IMR-90 (cell line): ENCODE measurements around the gene ROCK2. TPM values are rescaled to one million over a fixed set of nuclear protein-coding genes. Genes with fewer than 3 reads are reported as not detected.
"Not testable (repeated sequence)": the region's sequence is repeated elsewhere in the genome, so short reads cannot be mapped to it uniquely, and the experiment has no call there.

Experiments
- ATAC-seq: fragments of 200-7000 bp; cut with Tn5 transposase; 2 replicates; pipeline ENCODE4 v1.9.1; 2020; ENCODE audit warnings: low read depth, mild to moderate bottlenecking, moderate library complexity
- BruUV-seq: library from RNA; stranded (reverse); fragments of 400-500 nt; replicated peaks from 2 replicates; lab custom pipeline; 2021; lab: Mats Ljungman, UMichigan
- CTCF ChIA-PET: fragments of 300-600 bp; formaldehyde crosslinking; extraction: SDS; loops from one replicate; lab custom pipeline; 2021; ENCODE audit warnings: antibody characterized with exemption; lab: Yijun Ruan, JAX
- POLR2A ChIA-PET: fragments of 300-600 bp; sonication (Branson Sonifier 250); formaldehyde crosslinking; loops from one replicate; lab custom pipeline; 2022; ENCODE audit warnings: antibody characterized with exemption; ENCODE audit not compliant: unreplicated experiment; lab: Charles Lee
- DNase-seq: peaks from one replicate; pipeline ENCODE4 v3.0.0; 2013
- H2AFZ ChIP-seq: replicated peaks from 2 replicates; pipeline ENCODE3; 2013; ENCODE audit warnings: low read length, mild to moderate bottlenecking; ENCODE audit not compliant: poor library complexity
- H2AK5ac ChIP-seq: 2 replicates; pipeline ENCODE4 v1.6.1; 2013; ENCODE audit warnings: low read depth, low read length, inconsistent platforms
- H2AK9ac ChIP-seq: replicated peaks from 2 replicates; pipeline ENCODE3; 2013; ENCODE audit warnings: mild to moderate bottlenecking, low read depth, low read length, moderate library complexity; ENCODE audit not compliant: poor library complexity
- H2BK120ac ChIP-seq: 2 replicates; pipeline ENCODE4 v1.6.1; 2013; ENCODE audit warnings: low read depth, low read length, inconsistent platforms
- H2BK15ac ChIP-seq: 3 replicates; pipeline ENCODE4 v1.6.1; 2013; ENCODE audit warnings: low read depth, low read length, inconsistent platforms
- H2BK20ac ChIP-seq: 2 replicates; pipeline ENCODE4 v1.6.1; 2013; ENCODE audit warnings: low read depth, mild to moderate bottlenecking, inconsistent platforms, low read length, moderate library complexity
- H2BK5ac ChIP-seq: 2 replicates; pipeline ENCODE4 v1.6.1; 2013; ENCODE audit warnings: mild to moderate bottlenecking, low read depth, low read length, inconsistent platforms; ENCODE audit not compliant: poor library complexity, severe bottlenecking
- H3K14ac ChIP-seq: replicated peaks from 2 replicates; pipeline ENCODE4 v1.6.1; 2013; ENCODE audit warnings: low read depth, low read length, inconsistent platforms
- H3K18ac ChIP-seq: 2 replicates; pipeline ENCODE4 v1.6.1; 2013; ENCODE audit warnings: low read depth, low read length, control low read depth
- H3K23ac ChIP-seq: 2 replicates; pipeline ENCODE4 v1.6.1; 2013; ENCODE audit warnings: low read depth, low read length, inconsistent platforms
- H3K27ac ChIP-seq: 2 replicates; pipeline ENCODE4 v1.5.1; 2013; ENCODE audit warnings: mild to moderate bottlenecking, control low read depth, low read length; ENCODE audit not compliant: insufficient read depth
- H3K27me3 ChIP-seq: 2 replicates; pipeline ENCODE4 v1.6.1; 2013; ENCODE audit warnings: low read length; ENCODE audit not compliant: control insufficient read depth, insufficient read depth
- H3K36me3 ChIP-seq: 2 replicates; pipeline ENCODE4 v1.6.1; 2013; ENCODE audit warnings: low read length, mixed read lengths; ENCODE audit not compliant: control insufficient read depth, insufficient read depth
- H3K4ac ChIP-seq: 2 replicates; pipeline ENCODE4 v1.6.1; 2013; ENCODE audit warnings: low read depth, low read length, inconsistent platforms
- H3K4me1 ChIP-seq: 2 replicates; pipeline ENCODE4 v1.6.1; 2013; ENCODE audit warnings: low read length, mixed read lengths; ENCODE audit not compliant: control insufficient read depth, insufficient read depth
- H3K4me2 ChIP-seq: 2 replicates; pipeline ENCODE4 v1.6.1; 2013; ENCODE audit warnings: low read depth, mild to moderate bottlenecking, control low read depth, low read length, moderate library complexity
- H3K4me3 ChIP-seq: 2 replicates; pipeline ENCODE4 v1.5.1; 2013; ENCODE audit warnings: low read depth, mild to moderate bottlenecking, control low read depth, low read length, moderate library complexity; ENCODE audit not compliant: insufficient read depth
- H3K56ac ChIP-seq: 2 replicates; pipeline ENCODE4 v1.6.1; 2013; ENCODE audit warnings: low read length, inconsistent platforms; ENCODE audit not compliant: insufficient read depth; ENCODE audit errors: extremely low read depth
- H3K79me1 ChIP-seq, 2 experiments: 2 replicates each; pipeline ENCODE4 v1.6.1; 2013; ENCODE audit warnings: low read length in 2 of 2, inconsistent platforms in 1 of 2, low read depth in 1 of 2
- H3K9ac ChIP-seq: 2 replicates; pipeline ENCODE4 v1.6.1; 2013; ENCODE audit warnings: low read depth, low read length, control low read depth
- H3K9me1 ChIP-seq: 2 replicates; pipeline ENCODE4 v1.6.1; 2013; ENCODE audit warnings: low read length, inconsistent platforms; ENCODE audit not compliant: insufficient read depth
- H3K9me3 ChIP-seq: 2 replicates; pipeline ENCODE4 v1.6.1; 2013; ENCODE audit warnings: low read length; ENCODE audit not compliant: control insufficient read depth, insufficient read depth
- H4K20me1 ChIP-seq: 2 replicates; pipeline ENCODE4 v1.6.1; 2013; ENCODE audit warnings: low read length, inconsistent platforms; ENCODE audit not compliant: insufficient read depth
- H4K5ac ChIP-seq: 2 replicates; pipeline ENCODE4 v1.6.1; 2013; ENCODE audit warnings: mild to moderate bottlenecking, low read depth, low read length, control low read depth
- H4K8ac ChIP-seq, 2 experiments: 2 replicates each; pipeline ENCODE4 v1.6.1; 2013; ENCODE audit warnings: low read depth in 2 of 2, low read length in 2 of 2, control low read depth in 1 of 2, inconsistent platforms in 1 of 2
- H4K91ac ChIP-seq: 2 replicates; pipeline ENCODE4 v1.6.1; 2013; ENCODE audit warnings: low read depth, low read length, inconsistent platforms; ENCODE audit not compliant: insufficient read depth
- WGBS, 2 experiments: methylation state at CpG; one replicate each; pipeline versions ENCODE4 v1.1.5 to v1.1.7; 2013; ENCODE audit warnings: missing lambda C conversion rate in 2 of 2; ENCODE audit not compliant: insufficient read length in 1 of 2; ENCODE audit errors: extremely low coverage in 2 of 2; 5-methylcytosine and 5-hydroxymethylcytosine counted together
- dilution Hi-C: fragments of 300-500 bp; cut with HindIII; formaldehyde crosslinking; loops from one replicate; pipeline ENCODE4 v1.14.3; 2018; ENCODE audit warnings: low sequenced_read_pairs; ENCODE audit not compliant: unreplicated experiment
- in situ Hi-C: fragments of 300-500 bp; cut with MboI; formaldehyde crosslinking; loops from 3 replicates; pipeline ENCODE4 v1.14.3; 2019; ENCODE audit warnings: low sequenced_read_pairs, inconsistent platforms, mixed read lengths
- intact Hi-C: fragments of 100-400 bp; cut with micrococcal nuclease; formaldehyde crosslinking; loops from 2 replicates; pipeline ENCODE4 v1.10.0; 2022
- polyA plus RNA-seq, 3 experiments: library from polyadenylated mRNA; depleted of rRNA; stranded (reverse); fragments of >200 nt; gene quantifications; 2 replicates each; pipeline ENCODE4 v1.2.3, GENCODE V29; 2012; ENCODE audit warnings: low replicate concordance in 1 of 3
- total RNA-seq: library from RNA; depleted of rRNA; stranded (reverse); fragments of >200 nt; gene quantifications from 2 replicates; pipeline ENCODE4 v1.2.3, GENCODE V29; 2012

The ROCK2 gene
- total and polyA plus RNA-seq, 2 of the 4 experiments (the other 2 are of a cell fraction) = 9.0 to 28.3 TPM

DNA sequence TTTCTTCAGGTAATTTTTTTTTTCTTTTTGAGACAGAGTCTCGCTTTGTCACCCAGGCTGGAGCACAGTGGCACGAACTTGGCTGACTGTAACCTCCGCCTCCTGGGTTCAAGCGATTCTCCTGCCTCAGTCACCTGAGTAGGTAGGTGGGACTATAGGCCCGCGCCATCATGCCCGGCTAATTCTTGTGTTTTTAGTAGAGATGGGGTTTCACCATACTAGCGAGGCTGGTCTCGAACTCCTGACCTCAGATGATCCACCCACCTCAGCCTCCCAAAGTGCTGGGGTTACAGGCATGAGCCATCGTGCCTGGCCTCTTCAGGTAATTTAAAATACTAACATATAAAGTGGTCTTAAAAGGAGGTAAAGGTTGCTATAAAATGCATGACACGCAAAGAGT is 113.2 kb downstream of the ROCK2 start:
- H3K4me3 ChIP-seq, H3K4ac ChIP-seq, H2BK20ac ChIP-seq, H3K9ac ChIP-seq, BruUV-seq, H3K56ac ChIP-seq, H3K18ac ChIP-seq, H3K27me3 ChIP-seq, H3K4me2 ChIP-seq, H4K91ac ChIP-seq, H4K8ac ChIP-seq, H3K9me1 ChIP-seq, H4K20me1 ChIP-seq, H2AFZ ChIP-seq, H2BK5ac ChIP-seq, H3K36me3 ChIP-seq, dilution Hi-C loops, POLR2A ChIA-PET, H4K5ac ChIP-seq, H2AK5ac ChIP-seq, DNase-seq, H2BK15ac ChIP-seq, H3K27ac ChIP-seq, in situ Hi-C loops, H3K4me1 ChIP-seq, ATAC-seq, H2AK9ac ChIP-seq, H3K14ac ChIP-seq, H2BK120ac ChIP-seq, H3K9me3 ChIP-seq, H3K23ac ChIP-seq: not testable (repeated sequence)
- CTCF ChIA-PET = interaction anchor here (1.1 kb wide), 1 partner anchor 112 kb away, joined by 3 read pairs; no protein-coding TSS in a partner anchor
- no CpG with 5 or more reads among the region's 11 CpGs for WGBS, 2 experiments
- peaks cover 18 to 45% of the 10 kb centered on the region in 2 experiments for H3K79me1 ChIP-seq
- intact Hi-C loops = loop anchor here (10.0 kb wide), 1 partner anchor 354 kb away; no protein-coding TSS in a partner anchor
